Thyroid gland (tissue), 4 donors: ENCODE measurements around the gene ITM2B.

Source experiments
- CTCF ChIP-seq, 6 experiments: fragments of 200-600 bp in 3 of 6; fragments of 450-650 bp in 3 of 6; sonication (generic) in 3 of 6; IDR thresholded peaks; one replicate each; pipeline ENCODE4 v1.5.1; 2016 to 2019; ENCODE audit warnings: antibody characterized with exemption in 6 of 6, mild to moderate bottlenecking in 2 of 6, inconsistent platforms in 1 of 6, moderate library complexity in 1 of 6
- POLR2A ChIP-seq, 2 donors: fragments of 450-650 bp; IDR thresholded peaks; one replicate each; pipeline ENCODE4 v1.6.1; 2017; ENCODE audit warnings: antibody characterized with exemption in 2 of 2, mild to moderate bottlenecking in 2 of 2, moderate library complexity in 1 of 2

- TF ChIP-seq CTCF (IDR thresholded peaks at IDR 0.05) = no peak
- no peak for TF ChIP-seq POLR2A (IDR thresholded peaks at IDR 0.05)
Observed at GRCh38 chr13:48242677-48243076, 9.7 kb downstream of the ITM2B start.
